Measurements from ENCODE around the gene TBX15. TPM values are rescaled to one million over a fixed set of nuclear protein-coding genes. Genes with fewer than 3 reads are reported as not detected.

Gene TBX15
- total RNA-seq, 1 donor from 2014 or later = not detected

- DNase-seq (ENCODE audit: low spot score, unreplicated experiment) = no peak
- Mint-ChIP-seq H3K4me1 (ENCODE audit: low read depth) (peaks cover 4% of the 10 kb centered on the region), H3K27ac (no peak overlapping the region), H3K36me3 (ENCODE audit: insufficient read depth) (no peaks in the 10 kb centered on the region), H3K27me3 (peaks cover 91% of the 10 kb centered on the region), H3K9me3 (ENCODE audit: low read depth) (no peaks in the 10 kb centered on the region), H3K4me3 (ENCODE audit: low read depth) (no peak overlapping the region)
- no peak for TF ChIP-seq CTCF (IDR thresholded peaks at IDR 0.05; ENCODE audit: unreplicated experiment)
These were observed 21.1 kb upstream of the TBX15 start for GRCh38 chr1:119009312-119009655.

GRCh38 chr1:119008483-119009311 lies 20.6 kb upstream of the TBX15 start:
- no peak for DNase-seq (ENCODE audit: low spot score, unreplicated experiment)
- peak; percentile 79 for TF ChIP-seq CTCF (IDR thresholded peaks at IDR 0.05; ENCODE audit: unreplicated experiment)
- Mint-ChIP-seq H3K4me3 (ENCODE audit: low read depth) (peak overlapping the region; percentile 27), H3K36me3 (ENCODE audit: insufficient read depth) (no peaks in the 10 kb centered on the region), H3K4me1 (ENCODE audit: low read depth) (peaks cover 4% of the 10 kb centered on the region), H3K27ac (no peak overlapping the region), H3K27me3 (peaks cover 95% of the 10 kb centered on the region), H3K9me3 (ENCODE audit: low read depth) (no peaks in the 10 kb centered on the region)

- Mint-ChIP-seq H3K36me3 (ENCODE audit: insufficient read depth) (no peaks in the 10 kb centered on the region), H3K27me3 (peaks cover 96% of the 10 kb centered on the region), H3K4me3 (ENCODE audit: low read depth) (peak overlapping the region; percentile 27), H3K27ac (no peak overlapping the region), H3K4me1 (ENCODE audit: low read depth) (peaks cover 4% of the 10 kb centered on the region), H3K9me3 (ENCODE audit: low read depth) (no peaks in the 10 kb centered on the region)
- no peak for DNase-seq (ENCODE audit: low spot score, unreplicated experiment)
- TF ChIP-seq CTCF (IDR thresholded peaks at IDR 0.05; ENCODE audit: unreplicated experiment) = no peak
These were observed 19.7 kb upstream of the TBX15 start for GRCh38 chr1:119007670-119008482.

- Mint-ChIP-seq H3K4me3 (ENCODE audit: low read depth) (no peak overlapping the region), H3K27me3 (peaks cover 96% of the 10 kb centered on the region), H3K4me1 (ENCODE audit: low read depth) (peaks cover 4% of the 10 kb centered on the region), H3K9me3 (ENCODE audit: low read depth) (no peaks in the 10 kb centered on the region), H3K27ac (no peak overlapping the region), H3K36me3 (ENCODE audit: insufficient read depth) (no peaks in the 10 kb centered on the region)
- no peak for TF ChIP-seq CTCF (IDR thresholded peaks at IDR 0.05; ENCODE audit: unreplicated experiment)
- DNase-seq (ENCODE audit: low spot score, unreplicated experiment) = no peak
These were observed 19.2 kb upstream of the TBX15 start for GRCh38 chr1:119007339-119007669.

GRCh38 chr1:119006406-119007279 lies 18.5 kb upstream of the TBX15 start:
- Mint-ChIP-seq H3K36me3 (ENCODE audit: insufficient read depth) (no peaks in the 10 kb centered on the region), H3K27ac (no peak overlapping the region), H3K9me3 (ENCODE audit: low read depth) (no peaks in the 10 kb centered on the region), H3K4me1 (ENCODE audit: low read depth) (peaks cover 4% of the 10 kb centered on the region), H3K27me3 (peaks cover 96% of the 10 kb centered on the region), H3K4me3 (ENCODE audit: low read depth) (peak overlapping the region; percentile 16)
- no peak for DNase-seq (ENCODE audit: low spot score, unreplicated experiment)
- no peak for TF ChIP-seq CTCF (IDR thresholded peaks at IDR 0.05; ENCODE audit: unreplicated experiment)
